T-helper 2 cell (primary cell): Measurements from ENCODE around the gene CUBN.

Experiments
- DNase-seq, 5 experiments: peaks; one replicate each; pipeline versions ENCODE4 v3.0.0 to v3.0.0-alpha.2; 2012 to 2022
- total RNA-seq, 2 donors: gene quantifications; one replicate each; lab custom pipeline; 2026; lab: John Stamatoyannopoulos, UW

CUBN gene
- 20.9 to 32.7 reads per million in 2 donors for total RNA-seq

DNA sequence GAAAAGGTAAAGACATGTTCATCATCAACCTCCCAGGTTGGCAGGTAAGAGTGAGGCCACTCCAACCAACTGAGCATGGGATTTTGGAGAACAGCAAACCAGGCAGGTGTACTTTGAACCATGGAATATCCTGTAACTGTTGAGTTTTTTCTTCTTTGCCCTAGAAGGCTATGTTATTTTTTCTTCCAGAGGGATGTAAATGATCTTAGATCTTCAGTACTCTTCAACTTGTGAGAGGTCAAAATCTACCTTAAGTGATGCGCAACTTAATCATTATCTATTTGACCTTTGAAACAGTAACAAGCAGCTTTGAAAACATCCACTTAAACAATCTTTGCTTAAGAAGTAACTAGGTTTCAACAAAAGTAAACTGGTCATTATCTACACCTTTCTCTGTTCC lies at the start of gene CUBN:
Gene CUBN, minus strand, starts transcription at position 71 of the 400 bp plus-strand sequence. Its CDS starts 46 bp downstream, at position 25.
- DNase-seq, result no peak

DNA sequence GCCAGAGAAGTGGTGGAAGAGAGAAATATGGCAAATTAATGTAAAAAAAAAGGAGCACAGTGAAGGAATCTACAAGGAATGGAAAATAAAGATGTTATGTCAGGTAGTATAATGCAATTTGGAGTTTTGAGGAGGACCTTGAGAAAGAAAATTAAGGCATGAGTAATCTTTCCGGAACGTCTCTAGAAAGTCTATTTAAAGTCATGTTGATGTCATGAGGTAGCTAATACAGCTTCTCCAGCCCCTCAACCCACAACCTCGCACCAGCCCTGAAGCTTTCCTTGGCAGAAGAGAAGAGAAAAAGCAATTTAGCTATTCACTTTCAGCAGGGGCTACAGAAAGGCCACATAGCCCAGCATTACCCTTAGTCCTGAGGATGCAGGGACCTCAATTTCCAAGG lies 49.4 kb upstream of the CUBN start:
- DNase-seq, result no peak

DNA sequence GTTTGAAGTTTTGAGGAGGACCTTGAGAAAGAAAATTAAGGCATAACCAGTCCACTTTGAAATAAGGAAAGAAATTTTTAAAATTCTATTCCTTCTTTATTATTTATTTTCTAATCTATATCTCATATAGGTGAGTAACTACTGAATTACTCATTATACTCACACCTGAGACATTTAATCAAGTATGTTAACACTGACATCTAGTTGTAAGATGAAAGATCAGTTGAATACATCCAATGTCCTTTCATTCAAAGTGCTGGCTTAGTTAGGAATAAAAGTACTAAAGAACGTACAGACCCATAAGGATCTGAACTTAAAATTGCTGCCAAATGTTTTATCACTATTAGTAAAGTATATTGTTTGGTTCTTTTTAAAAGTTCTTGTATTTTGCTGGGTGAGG lies 48.4 kb upstream of the CUBN start:
- no peak for DNase-seq

DNA sequence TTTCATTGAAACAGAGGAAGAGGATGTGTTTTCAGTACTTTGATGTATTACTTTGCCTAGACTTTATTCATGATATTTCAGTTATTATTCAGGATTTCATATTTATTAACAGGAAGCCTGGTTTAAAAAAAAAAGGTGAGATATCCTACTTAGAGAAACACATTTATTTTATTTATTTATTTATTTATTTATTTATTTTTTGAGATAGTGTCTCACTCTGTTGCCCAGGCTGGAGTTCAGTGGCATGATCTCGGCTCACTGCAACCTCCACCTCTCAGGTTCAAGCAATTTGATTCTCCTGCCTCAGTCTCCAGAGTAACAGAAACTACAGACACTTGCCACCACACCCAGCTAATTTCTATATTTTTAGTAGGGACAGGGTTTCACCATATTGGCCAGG lies 47.4 kb upstream of the CUBN start:
- DNase-seq, result no peak

DNA sequence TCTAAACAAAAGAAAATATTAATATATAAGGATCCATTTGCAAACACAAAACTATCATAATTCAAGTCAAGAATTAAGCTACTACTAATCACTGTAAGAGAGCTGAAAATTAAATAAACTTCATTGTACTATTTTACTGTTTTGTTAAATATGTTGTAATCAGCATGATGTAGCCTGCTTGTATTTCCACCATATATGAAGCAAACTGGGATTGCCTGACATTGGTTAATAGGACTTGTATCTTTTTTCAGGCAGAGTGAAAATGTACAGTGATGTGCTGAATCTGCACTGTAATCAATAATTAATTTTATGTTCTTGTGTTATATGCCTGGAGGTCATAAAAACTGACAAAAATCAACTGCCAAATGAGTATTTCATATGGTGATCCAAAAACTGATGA lies 46.5 kb upstream of the CUBN start:
- no peak for DNase-seq

DNA sequence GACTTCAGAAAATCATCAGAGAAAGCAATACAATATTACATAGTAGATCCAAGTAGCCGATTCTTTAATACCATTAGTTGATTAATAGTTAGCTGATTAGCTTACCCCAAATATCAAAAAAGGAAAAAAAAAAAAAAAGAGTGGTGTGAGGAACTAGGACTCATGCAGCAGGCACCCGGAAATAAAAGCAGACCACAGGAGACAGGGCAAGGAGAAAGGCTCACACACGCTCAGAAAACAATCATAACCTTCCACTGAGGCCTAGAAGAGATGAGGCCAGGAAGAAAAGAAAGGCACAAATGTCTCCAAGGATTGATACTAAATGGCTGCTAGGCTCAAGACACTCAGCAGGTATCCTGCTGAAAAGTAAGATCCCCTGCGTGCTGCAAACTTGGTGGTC lies 45.9 kb upstream of the CUBN start:
- DNase-seq, result peak in 1 of 5 experiments; percentile 24

DNA sequence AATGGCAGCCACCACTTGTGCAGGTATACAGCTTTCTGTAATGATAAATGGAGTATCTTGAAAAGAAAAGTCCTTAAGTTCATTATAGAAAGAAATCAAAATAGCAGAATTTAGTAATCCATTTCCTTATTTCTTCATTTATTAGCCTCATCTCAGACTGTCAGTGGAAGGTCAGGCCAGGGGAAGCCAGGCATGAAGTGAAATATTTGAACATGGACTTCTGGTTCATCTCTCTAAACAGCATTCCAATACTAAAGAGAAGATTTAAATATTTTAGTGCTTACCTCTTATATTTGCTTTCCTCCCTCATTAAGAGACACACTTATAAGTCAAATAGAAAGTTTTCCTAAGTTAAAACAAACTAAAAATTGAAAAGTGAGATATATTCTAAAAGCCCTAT lies 45.0 kb upstream of the CUBN start:
- no peak for DNase-seq

DNA sequence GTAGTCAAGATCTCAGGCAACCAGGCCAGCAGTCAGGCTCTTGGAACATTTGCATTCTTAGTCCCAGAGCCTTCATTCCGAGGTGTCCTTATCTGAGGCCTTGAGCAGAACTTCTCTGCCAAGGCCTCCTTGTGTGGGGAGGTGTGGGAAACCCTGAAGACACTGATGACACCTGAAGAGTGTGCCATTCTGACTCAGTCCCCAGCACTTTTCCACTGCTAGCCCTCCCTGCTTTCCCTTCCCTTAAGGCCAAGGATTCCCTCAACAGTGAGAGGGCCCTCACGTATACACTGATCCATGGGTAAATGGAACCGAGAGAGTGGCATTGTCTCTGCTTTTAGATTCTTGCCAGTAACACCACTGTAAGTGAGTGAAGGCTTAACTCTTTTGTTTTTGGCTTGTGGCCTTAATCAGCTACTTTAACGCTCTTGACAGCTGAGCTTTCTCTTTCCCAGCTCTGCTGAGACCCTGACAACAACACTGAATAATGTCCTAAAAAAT lies 41.6 kb upstream of the CUBN start:
- no peak for DNase-seq

DNA sequence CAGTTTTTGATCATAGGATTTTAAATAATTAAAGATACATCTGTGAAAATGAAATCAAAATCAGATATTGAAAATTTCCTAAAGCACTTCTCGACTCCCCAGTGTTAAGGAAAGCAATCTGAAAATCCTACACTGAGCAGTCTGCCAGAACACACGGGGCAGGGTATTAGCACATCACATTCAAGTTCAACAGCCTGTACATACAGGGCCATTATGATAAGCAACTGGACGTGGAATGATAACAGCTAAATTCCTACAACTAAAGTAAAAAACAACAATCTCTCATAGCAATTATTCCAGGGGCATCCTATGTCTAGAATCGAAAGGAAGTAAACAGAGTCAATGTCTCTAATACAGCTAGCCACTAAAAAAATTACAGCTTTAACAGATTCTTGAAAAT lies 40.2 kb upstream of the CUBN start:
- DNase-seq, result no peak

DNA sequence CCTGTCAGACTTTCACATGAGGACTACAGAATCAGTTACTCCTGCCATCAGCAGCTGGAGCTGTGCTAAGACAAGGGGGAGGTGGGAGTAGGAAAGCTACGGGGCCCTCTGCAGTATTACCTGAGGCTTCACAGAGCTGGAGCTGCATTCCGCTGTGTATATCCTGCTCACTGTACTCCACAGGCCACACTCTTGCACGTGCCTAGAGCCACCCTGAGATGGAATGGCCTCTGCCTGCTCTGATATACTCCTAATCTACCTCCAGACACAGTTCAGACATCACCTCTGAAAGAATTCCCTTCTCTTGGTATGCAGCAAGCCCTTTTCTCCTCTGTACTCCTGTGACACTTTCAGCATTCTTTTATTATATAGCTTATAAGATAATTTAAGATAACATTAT lies 37.1 kb upstream of the CUBN start:
- no peak for DNase-seq

DNA sequence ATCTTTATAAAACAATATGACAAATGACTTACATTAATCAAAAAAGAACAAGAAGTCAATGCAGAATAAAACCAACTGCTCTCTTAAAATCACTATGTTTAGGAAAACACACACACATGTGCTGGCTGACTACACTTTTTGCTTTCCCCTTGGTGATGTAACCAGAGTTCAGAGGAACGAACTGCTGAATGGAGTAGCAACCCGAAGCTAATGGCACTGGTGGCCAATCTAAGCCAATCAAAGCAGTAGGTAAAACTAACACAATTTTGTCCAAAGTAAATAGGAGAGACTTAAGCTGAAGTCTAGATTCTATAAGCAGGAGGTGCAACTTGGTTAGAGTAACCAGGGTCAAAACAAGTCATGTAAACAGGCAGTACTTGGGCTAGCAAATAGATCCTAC lies 33.2 kb upstream of the CUBN start:
- no peak for DNase-seq

DNA sequence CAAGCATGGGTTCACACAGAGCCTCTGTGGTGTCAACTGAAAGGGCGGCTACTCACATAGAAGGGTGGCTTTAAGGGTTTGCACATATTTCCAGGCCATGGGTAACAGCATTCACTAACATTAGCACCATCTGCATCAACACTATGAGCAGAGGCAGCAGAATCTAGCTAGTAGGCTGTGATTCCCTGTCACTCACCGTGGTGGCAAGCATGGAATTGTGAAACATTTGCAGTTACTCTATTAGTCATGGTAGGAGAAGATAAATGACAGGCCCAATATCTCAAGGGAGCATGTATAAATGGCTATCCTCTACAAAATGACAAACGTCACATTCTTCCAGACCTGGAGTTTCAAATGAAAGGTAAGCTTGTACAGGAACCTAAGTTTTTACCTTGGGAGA lies 32.2 kb upstream of the CUBN start:
- DNase-seq, result no peak

DNA sequence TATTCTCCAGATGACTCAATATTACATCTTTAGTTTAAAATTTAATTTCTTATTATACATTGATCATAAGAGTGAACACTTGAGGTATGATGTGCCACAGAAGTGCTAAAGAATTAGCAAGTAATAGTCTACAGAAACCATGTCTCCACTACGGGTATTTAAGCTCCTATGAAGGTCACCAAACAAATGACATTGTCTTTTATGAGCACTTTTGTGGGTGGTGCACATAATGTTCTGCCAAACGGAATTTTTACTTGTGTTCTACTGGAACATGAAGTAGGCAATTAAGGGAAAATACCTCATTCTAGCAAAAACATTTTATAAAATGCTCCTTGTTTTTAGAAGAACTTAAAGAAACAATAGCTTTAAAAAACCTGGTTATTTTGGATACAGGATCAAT lies 27.4 kb upstream of the CUBN start:
- DNase-seq, result no peak

DNA sequence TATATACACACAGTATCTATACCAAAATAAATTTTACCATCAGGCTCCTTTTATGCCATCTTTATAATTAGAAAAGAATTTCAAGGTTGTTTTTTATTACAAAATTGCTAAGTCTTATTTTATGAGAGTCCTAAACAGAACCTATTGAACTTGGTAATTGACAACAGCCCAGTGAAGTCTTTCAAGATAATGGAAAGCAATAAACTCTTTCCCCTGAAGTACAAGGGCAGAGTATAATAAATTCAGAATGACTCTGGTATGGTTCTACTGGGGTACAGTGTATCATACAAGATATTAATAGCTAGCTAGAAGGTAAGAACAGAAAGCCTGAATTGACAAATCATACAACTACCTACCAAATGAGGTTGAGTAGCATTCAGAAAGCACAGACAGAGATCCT lies 26.2 kb upstream of the CUBN start:
- no peak for DNase-seq

DNA sequence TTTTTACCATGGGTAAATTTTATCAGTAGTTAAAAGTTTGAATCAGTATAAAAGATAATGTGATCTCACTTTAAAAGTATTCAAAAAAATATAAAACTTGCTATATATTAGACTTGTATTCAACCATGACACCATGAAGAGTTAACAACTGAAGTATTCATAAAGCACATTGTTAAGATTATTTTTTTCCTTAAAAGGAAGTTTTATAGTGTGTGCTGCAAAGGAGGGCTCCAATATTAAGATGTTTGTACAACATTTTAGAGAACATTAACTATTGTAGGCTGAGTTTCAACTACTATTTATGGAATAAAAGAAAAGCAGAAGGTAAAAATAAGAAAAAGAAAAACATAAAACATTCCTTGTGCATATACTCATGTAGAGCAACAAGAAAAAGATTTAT lies 24.5 kb upstream of the CUBN start:
- DNase-seq, result no peak

DNA sequence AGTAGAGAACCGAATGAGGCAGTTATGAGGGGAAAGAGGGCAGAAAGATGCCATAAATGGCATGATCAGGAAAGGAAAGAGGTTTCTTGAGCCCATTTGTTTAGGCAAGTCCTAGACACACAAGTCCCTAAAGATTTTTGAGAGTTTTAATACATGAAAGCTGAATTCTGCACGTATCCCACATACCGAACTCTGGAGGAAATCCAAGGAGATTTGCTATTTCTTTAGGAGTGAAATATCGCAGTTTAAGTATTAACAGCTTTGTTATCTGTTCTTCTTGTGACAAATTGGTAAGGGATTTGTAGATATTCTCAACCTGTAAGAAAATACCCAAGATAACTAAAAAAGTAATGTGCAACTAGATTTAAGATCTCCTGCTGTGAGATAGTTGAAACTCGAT lies 23.7 kb upstream of the CUBN start:
- no peak for DNase-seq

DNA sequence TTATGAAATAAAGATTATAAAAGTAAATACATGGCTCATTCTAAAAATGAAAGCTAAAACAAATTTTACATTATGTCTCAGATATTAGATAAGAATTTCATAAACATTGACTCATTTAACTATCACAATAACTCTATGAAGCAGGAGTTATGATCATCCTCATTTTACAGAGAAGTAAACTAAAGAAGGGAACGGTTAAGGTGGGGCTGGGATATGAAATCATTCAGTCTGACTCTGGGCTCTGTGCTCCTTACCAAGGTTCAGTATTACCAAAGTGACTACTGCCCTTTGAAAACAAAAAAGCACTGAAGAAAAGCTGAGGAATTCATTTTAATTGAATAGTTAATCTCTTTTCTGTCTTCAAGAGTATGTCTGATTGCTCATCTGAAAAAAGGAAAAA lies 22.1 kb upstream of the CUBN start:
- DNase-seq, result no peak

DNA sequence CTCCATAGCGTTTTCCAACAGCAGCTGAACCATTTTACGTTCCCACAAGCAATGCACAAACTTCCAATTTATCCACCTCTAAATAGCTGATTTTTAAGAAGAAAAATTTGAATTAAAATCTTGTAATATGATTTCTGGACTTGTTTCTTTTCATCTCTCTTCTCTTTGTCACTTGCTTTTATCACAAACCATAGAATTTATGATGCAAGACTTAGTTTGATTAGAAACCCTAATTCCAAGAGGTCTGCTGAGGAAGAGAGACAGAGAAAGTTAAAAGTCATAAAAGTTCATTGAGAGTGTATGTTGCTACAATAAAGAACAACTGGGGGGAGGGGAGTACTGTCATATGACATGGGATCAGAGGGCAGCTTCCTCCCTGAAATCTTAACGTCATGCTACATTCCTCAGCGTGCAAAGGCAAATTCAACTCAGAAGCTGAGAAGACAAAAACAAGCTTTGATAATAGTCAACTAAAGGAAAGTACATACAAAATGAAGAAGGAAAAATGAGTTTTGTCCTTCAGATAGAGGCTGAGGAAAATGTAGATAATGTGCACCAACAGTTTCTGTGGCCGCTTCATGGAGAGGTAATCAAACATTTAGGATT lies 18.4 kb upstream of the CUBN start:
- no peak for DNase-seq

DNA sequence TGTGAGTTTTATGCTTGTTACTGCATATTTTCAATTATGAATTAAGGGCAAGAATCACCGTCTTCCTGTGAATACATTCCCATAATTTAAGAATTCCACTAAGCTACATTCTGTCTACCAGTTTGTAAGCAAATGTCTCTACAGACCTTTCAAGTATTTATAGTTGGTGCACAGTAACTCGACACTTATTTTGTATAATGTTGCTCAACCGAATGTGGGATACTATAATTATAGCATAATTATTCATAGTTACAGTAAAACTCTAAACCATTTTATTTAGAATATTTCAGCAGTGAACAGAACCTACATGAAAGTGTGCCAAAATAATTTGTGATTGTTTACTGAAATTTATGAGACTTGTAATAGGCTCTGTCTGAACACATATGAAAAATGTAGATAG lies 17.3 kb upstream of the CUBN start:
- no peak for DNase-seq

DNA sequence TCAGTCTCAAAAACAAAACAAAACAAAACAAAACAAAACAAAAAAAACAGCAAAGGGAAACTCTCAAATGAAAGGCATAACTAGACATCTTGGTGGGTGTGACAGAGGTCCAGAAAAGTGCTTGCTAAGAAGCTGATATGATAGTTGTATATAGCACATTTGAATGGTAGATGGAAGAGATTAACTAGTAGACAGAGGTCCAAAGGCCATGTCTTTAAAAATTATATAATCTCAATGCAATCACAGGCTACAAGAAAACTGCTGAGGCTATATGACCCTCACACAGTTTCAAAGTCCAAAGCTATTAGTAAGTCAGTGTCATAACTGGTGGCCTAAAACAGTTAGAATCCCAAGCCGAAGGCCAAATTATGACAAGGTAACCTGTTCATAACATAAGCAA lies 15.6 kb upstream of the CUBN start:
- DNase-seq, result no peak

DNA sequence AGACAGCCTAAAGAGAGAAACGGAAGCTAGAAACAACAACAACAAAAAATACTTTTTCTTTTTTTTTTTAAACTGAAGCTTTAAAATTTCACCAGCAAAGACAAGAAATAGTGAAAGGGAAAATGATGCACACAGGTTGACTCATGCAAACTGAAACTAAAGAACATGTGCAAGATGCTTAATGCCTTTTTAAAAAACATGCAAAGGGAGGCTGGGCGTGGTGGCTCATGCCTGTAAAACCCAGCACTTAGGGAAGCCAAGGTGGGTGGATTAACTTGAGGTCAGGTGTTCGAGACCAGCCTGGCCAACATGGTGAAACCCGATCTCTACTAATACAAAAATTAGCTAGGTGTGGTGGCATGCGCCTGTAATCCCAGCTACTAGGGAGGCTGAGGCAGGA lies 15.1 kb upstream of the CUBN start:
- peak in 2 of 5 experiments; percentile 26 to 75 for DNase-seq

DNA sequence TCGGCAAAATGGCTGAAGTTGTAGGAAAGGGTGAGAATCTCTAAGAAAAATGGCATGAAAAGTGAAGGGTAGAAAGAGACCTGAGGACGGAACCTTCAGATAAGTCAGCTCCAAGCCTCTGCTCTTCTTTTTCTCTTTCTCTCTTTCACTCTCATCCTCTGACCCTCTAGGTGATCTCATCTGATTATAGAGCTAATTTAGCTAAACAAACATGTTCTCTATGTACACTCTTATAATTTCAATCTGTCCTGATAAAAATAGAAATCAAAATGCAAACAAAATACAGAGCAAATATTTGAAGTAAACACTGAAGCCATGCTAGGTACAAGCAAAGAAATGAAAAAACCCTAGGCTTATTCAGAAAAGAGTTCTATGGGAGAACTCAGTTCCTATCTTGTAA lies 14.4 kb upstream of the CUBN start:
- DNase-seq, result no peak

DNA sequence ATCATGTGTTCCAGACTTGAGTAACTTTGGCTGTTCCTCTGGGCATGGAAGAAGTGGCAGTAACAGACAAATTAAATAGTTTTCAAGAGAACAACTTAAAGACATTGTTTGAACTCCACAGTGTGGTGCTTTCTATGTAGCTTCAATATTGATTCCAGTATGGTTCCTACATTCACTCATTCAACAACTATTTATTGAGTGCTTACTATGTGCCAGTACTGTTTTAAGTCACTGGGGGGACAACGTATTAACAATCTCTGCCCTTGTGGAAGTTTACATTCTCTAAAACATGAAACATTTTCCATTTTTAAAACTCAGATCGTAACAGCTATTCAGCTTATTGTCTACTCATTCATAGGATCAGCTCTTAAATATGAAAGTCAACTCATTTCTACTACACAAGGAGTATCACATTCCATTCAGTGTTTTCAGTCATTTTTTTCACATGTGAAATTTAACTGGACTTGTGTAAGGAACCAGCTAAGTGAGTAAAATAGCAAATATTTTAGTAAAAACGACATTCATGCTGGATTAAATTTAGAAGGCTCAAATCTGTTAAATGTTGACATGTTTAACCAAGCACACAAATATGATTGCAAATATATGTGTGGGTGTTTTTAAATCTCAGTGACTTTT lies 13.6 kb upstream of the CUBN start:
- no peak for DNase-seq

DNA sequence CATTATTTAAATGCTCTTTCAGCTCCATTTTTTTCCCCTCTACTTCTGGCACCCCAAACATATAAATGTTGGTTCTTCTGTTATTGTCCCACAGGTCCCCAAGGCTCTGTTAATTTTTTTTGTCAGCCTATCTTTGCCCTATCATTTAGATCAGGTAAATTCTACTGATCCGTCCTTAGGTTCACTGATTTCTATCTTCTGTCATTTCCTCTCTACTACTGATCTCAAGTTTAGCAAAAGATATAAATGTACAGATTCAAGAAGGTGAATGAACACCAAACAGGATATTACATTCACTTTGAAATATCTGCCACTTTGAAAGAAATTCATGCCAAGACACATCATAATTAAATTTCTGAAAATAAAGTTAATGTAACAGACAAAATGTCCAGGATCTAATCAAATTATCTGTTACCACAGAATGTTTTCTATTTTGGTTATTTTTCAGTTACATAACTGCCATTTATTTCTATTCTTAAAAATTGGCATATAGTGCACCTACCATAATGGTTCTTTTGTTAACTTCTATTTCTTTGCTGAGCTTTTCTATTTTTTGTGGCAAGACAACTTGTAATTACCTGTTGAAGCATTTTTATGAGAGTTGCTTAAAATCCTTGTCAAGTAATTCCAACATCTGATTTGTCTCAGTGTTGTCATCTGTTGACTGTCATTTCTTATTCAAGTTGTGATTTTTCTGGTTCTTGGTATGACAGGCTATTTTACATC lies 12.1 kb upstream of the CUBN start:
- DNase-seq, result peak in 1 of 5 experiments; percentile 54
